ENCODE results near the gene RNF180.
A peak's percentile ranks its signal among the peaks of the same experiment; 100 is the strongest.
"Not testable (repeated sequence)": the region's sequence is repeated elsewhere in the genome, so short reads cannot be mapped to it uniquely, and the experiment has no call there.

RNF180 gene

DNA sequence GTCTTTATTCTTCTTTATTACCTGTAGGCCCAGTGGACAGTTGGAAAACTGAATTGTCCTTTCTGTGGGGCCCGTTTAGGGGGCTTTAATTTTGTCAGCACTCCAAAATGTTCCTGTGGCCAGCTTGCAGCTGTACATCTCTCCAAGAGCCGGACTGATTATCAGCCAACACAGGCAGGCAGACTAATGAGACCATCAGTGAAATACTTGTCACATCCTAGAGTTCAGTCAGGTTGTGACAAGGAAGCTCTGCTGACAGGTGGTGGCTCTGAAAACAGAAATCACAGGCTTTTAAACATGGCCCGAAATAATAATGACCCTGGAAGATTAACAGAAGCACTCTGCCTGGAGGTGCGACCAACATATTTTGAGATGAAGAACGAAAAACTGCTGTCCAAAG lies 47.9 kb downstream of the RNF180 start:
- DNase-seq (ENCODE audit: extremely low read depth, low read depth): no peak
- no peak for TF ChIP-seq CTCF (IDR thresholded peaks at IDR 0.05; ENCODE audit: low read depth, low read length)

GRCh38 chr5:64214132-64214531 lies 48.5 kb downstream of the RNF180 start:
- TF ChIP-seq CTCF (IDR thresholded peaks at IDR 0.05; ENCODE audit: low read depth, low read length): no peak

DNA sequence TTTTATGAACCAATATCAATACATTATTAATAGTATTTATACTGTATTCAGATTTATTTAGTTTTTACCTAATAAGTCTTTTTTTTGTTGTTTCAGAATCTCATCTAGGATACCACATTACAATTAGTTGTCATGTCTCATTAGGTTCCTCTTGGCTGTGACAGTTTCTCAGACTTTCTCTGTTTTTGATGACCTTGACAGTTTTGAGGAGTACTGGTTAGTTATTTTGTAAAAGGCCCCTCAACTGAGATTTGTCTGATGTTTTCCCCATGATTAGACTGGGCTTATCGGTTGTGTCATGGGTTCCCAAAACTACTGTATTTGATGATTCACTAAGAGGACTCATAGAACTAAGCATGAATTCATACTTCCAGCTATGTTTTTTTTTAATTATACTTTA lies 56.3 kb downstream of the RNF180 start:
- no peak for TF ChIP-seq CTCF (IDR thresholded peaks at IDR 0.05; ENCODE audit: low read depth, low read length)

More at GRCh38 chr5:64214132-64214531, 48.5 kb downstream of the RNF180 start:
- DNase-seq (ENCODE audit: extremely low read depth, low read depth): no peak

DNA sequence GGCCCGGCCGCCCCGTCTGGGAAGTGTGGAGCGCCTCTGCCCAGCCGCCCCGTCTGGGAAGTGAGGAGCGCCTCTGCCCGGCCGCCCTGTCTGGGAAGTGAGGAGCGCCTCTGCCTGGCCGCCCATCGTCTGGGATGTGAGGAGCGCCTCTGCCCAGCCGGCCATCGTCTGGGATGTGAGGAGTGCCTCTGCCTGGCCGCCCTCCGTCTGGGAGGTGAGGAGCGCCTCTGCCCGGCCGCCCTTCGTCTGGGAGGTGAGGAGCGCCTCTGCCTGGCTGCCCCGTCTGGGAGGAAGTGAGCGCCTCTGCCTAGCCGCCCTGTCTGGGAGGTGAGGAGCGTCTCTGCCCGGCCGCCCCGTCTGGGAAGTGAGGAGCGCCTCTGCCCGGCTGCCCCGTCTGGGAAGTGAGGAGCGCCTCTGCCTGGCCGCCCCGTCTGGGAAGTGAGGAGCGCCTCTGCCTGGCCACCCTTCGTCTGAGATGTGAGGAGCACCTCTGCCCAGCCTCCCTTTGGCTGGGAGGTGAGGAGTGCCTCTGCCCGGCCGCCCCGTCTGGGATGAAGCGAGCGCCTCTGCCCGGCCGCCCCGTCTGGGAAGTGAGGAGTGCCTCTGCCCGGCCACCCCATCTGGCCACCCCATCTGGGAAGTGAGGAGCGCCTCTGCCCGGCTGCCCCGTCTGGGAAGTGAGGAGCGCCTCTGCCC lies 59.8 kb downstream of the RNF180 start:
- not testable (repeated sequence) for DNase-seq (ENCODE audit: extremely low read depth, low read depth)

More for the DNA sequence above, 56.3 kb downstream of the RNF180 start:
- DNase-seq (ENCODE audit: extremely low read depth, low read depth): no peak

DNA sequence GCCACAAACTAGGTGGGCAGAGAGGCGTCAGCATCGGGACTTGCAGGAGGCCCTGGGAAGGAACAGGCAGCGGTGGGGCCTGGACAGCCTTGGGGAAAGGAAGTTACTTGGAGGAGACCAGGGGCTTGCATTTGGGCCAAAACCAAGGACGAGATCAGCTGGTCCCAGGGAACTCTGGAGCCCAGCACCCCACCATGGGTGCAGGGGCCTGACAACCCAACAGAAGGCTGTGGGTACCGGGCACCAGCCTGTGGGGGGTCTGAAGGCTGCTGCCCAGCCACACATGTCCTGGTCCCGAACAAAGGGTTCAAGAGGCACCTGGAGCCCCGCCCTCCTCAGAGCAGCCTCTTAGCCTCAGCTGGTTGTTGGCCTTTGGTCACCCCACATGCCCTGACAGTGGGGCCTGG lies 61.5 kb downstream of the RNF180 start:
- not testable (repeated sequence) for DNase-seq (ENCODE audit: extremely low read depth, low read depth)

- no peak for DNase-seq (ENCODE audit: extremely low read depth, low read depth)
- TF ChIP-seq CTCF (IDR thresholded peaks at IDR 0.05; ENCODE audit: low read depth, low read length): peak; percentile 50
Observed at GRCh38 chr5:64229163-64229774, 63.6 kb downstream of the RNF180 start.

- no peak for DNase-seq (ENCODE audit: extremely low read depth, low read depth)
- no peak for TF ChIP-seq CTCF (IDR thresholded peaks at IDR 0.05; ENCODE audit: low read depth, low read length)
Observed at GRCh38 chr5:64260756-64261155, 95.1 kb downstream of the RNF180 start.

- no peak for TF ChIP-seq CTCF (IDR thresholded peaks at IDR 0.05; ENCODE audit: low read depth, low read length)
- DNase-seq (ENCODE audit: extremely low read depth, low read depth): no peak
Observed at GRCh38 chr5:64269164-64269563, 103.5 kb downstream of the RNF180 start.
